Cardiac muscle cell (in vitro differentiated cells and primary cell): Measurements from ENCODE around the gene FANCI. TPM values are rescaled to one million over a fixed set of nuclear protein-coding genes. Genes with fewer than 3 reads are reported as not detected.
"Not testable (repeated sequence)": the region's sequence is repeated elsewhere in the genome, so short reads cannot be mapped to it uniquely, and the experiment has no call there.

Source experiments
- DNase-seq, 2 donors: peaks; one replicate each; pipeline versions ENCODE4 v3.0.0 to v3.0.0-alpha.2; 2010 to 2017; ENCODE audit warnings: low read depth in 1 of 2, low spot score in 1 of 2
- H3K27ac ChIP-seq: fragments of 200-600 bp; sonication (generic); 2 replicates; pipeline ENCODE4 v1.5.1; 2016
- H3K27me3 ChIP-seq: fragments of 200-600 bp; sonication (generic); 2 replicates; pipeline ENCODE4 v1.6.0; 2016; ENCODE audit warnings: control low read depth
- H3K36me3 ChIP-seq: fragments of 200-600 bp; sonication (generic); 2 replicates; pipeline ENCODE4 v1.5.1; 2016; ENCODE audit warnings: control low read depth
- H3K4me1 ChIP-seq: fragments of 200-600 bp; sonication (generic); 2 replicates; pipeline ENCODE4 v1.8.1; 2017; ENCODE audit warnings: low read depth, mild to moderate bottlenecking, mixed run types
- H3K4me3 ChIP-seq: fragments of 200-600 bp; sonication (generic); 2 replicates; pipeline ENCODE4 v1.5.1; 2016; ENCODE audit warnings: mild to moderate bottlenecking
- H3K9me3 ChIP-seq: fragments of 200-600 bp; sonication (generic); 2 replicates; pipeline ENCODE4 v1.5.1; 2017; ENCODE audit warnings: low read depth, mild to moderate bottlenecking, control low read depth
- CTCF ChIP-seq: IDR thresholded peaks from 2 replicates; pipeline ENCODE4 v1.5.1; 2012; ENCODE audit warnings: low read depth, mild to moderate bottlenecking, low read length
- polyA plus RNA-seq: library from polyadenylated mRNA; unstranded; fragments of >200 nt; fragmentation: Nextera tagmentation; extraction: Ambion mirVana; gene quantifications from 2 replicates; pipeline ENCODE4 v1.2.1, GENCODE V29; 2016
- total RNA-seq: library from RNA; depleted of rRNA; stranded (reverse); fragments of >200 nt; gene quantifications from 2 replicates; pipeline ENCODE4 v1.2.3, GENCODE V29; 2016

FANCI gene
- total and polyA plus RNA-seq, 2 experiments from 2014 or later, result 13.3 to 22.8 TPM

- H3K9me3 ChIP-seq, result no peaks in the 10 kb centered on the region
- H3K27ac ChIP-seq, result no peak overlapping the region
- no peak for DNase-seq
Observed at GRCh38 chr15:89248584-89248983, 4.8 kb downstream of the FANCI start.

GRCh38 chr15:89250142-89250541 lies 6.4 kb downstream of the FANCI start:
- not testable (repeated sequence) for DNase-seq, H3K4me3 ChIP-seq, H3K27me3 ChIP-seq, H3K9me3 ChIP-seq, H3K36me3 ChIP-seq, H3K27ac ChIP-seq, H3K4me1 ChIP-seq

More at GRCh38 chr15:89248584-89248983, 4.8 kb downstream of the FANCI start:
- no peak for TF ChIP-seq CTCF
- Histone ChIP-seq H3K4me3 (no peak overlapping the region), H3K4me1 (peaks cover 6% of the 10 kb centered on the region), H3K27me3 (no peaks in the 10 kb centered on the region), H3K36me3 (peaks cover 7% of the 10 kb centered on the region)

GRCh38 chr15:89277281-89277680 lies 33.5 kb downstream of the FANCI start:
- not testable (repeated sequence) for DNase-seq, H3K9me3 ChIP-seq, H3K4me3 ChIP-seq, H3K4me1 ChIP-seq, H3K27ac ChIP-seq, H3K36me3 ChIP-seq, H3K27me3 ChIP-seq

GRCh38 chr15:89278307-89278706 lies 34.5 kb downstream of the FANCI start:
- Histone ChIP-seq H3K27ac (no peak overlapping the region), H3K27me3 (no peaks in the 10 kb centered on the region), H3K4me3 (no peak overlapping the region), H3K36me3 (peaks cover 4% of the 10 kb centered on the region), H3K4me1 (no peaks in the 10 kb centered on the region), H3K9me3 (no peaks in the 10 kb centered on the region)
- no peak for DNase-seq
- no peak for TF ChIP-seq CTCF

GRCh38 chr15:89282631-89283030 lies 38.9 kb downstream of the FANCI start:
- Histone ChIP-seq H3K27ac (no peak overlapping the region), H3K4me1 (no peaks in the 10 kb centered on the region), H3K27me3 (no peaks in the 10 kb centered on the region), H3K36me3 (peaks cover 11% of the 10 kb centered on the region), H3K4me3 (no peak overlapping the region), H3K9me3 (no peaks in the 10 kb centered on the region)
- no peak for TF ChIP-seq CTCF
- no peak for DNase-seq

GRCh38 chr15:89283201-89283600 lies 39.4 kb downstream of the FANCI start:
- no peaks in the 10 kb centered on the region for H3K9me3 ChIP-seq
- H3K4me1 ChIP-seq, result no peaks in the 10 kb centered on the region
- TF ChIP-seq CTCF, result no peak
- peaks cover 11% of the 10 kb centered on the region for H3K36me3 ChIP-seq
- no peak for DNase-seq
- no peak overlapping the region for H3K4me3 ChIP-seq
- no peaks in the 10 kb centered on the region for H3K27me3 ChIP-seq
- no peak overlapping the region for H3K27ac ChIP-seq

GRCh38 chr15:89291934-89292438 lies 48.2 kb downstream of the FANCI start:
- no peak for DNase-seq
- peaks cover 15% of the 10 kb centered on the region for H3K36me3 ChIP-seq

More at GRCh38 chr15:89291934-89292438, 48.2 kb downstream of the FANCI start:
- Histone ChIP-seq H3K27ac (no peak overlapping the region), H3K27me3 (no peaks in the 10 kb centered on the region), H3K4me3 (no peak overlapping the region), H3K9me3 (no peaks in the 10 kb centered on the region), H3K4me1 (no peaks in the 10 kb centered on the region)
- no peak for TF ChIP-seq CTCF
